ENCODE measurements around the gene RAB3IL1.

RAB3IL1 gene

DNA sequence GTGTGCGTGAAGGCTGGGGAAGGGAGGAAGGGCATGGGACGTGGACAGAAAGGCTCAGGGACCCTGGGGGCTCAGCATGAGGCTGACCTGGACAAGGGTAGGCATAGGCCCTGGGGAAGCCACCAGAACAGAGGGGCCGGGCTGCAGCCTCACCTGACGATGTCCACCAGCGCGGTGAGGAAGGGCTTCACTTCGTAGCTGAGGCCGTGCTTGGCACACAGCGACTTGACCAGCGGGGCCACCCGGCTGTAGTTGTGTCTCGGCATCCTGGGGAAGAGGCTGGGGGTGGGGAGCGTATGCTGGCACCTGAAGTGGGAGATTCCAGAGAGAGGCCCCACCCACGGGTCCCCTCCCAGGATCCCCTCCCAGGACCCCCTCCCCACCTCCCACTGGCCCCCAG is 41.7 kb downstream of the RAB3IL1 start:
- H3K4me3 ChIP-seq (replicated peaks; ENCODE audit: low read depth, low read length): no peak overlapping the region
- H3K36me3 ChIP-seq (ENCODE audit: control insufficient read depth, insufficient read depth, low read length): no peaks in the 10 kb centered on the region
- H3K27me3 ChIP-seq (replicated peaks; ENCODE audit: control insufficient read depth, insufficient read depth, low read length): no peaks in the 10 kb centered on the region; the same call in 1 of the 2 replicates
- DNase-seq (ENCODE audit: extremely low read depth, insufficient read length): no peak
- TF ChIP-seq, protein P1, sequence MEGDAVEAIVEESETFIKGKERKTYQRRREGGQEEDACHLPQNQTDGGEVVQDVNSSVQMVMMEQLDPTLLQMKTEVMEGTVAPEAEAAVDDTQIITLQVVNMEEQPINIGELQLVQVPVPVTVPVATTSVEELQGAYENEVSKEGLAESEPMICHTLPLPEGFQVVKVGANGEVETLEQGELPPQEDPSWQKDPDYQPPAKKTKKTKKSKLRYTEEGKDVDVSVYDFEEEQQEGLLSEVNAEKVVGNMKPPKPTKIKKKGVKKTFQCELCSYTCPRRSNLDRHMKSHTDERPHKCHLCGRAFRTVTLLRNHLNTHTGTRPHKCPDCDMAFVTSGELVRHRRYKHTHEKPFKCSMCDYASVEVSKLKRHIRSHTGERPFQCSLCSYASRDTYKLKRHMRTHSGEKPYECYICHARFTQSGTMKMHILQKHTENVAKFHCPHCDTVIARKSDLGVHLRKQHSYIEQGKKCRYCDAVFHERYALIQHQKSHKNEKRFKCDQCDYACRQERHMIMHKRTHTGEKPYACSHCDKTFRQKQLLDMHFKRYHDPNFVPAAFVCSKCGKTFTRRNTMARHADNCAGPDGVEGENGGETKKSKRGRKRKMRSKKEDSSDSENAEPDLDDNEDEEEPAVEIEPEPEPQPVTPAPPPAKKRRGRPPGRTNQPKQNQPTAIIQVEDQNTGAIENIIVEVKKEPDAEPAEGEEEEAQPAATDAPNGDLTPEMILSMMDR (IDR thresholded peaks at IDR 0.05; ENCODE audit: insufficient read depth, low read length, poor library complexity, severe bottlenecking): no peak

DNA sequence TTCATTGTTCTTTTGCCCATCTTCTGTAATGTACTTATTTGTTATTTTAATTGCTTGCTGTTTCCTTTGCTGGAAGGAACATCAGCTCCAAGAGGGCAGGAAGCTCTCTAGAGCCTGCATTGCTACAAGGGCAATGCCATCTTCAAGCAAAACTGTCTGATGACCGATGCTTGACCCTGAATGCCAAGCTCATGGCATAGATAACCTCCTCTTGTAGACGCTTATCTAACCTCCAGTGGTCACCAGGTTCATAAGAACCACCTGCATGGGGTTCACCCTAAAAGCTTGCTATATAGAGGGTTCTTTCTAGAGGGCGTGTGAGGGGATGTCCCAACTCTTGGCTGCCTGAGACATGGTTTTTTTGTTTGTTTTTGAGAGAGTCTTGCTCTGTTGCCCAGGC is 42.5 kb downstream of the RAB3IL1 start:
- TF ChIP-seq, protein P1 (IDR thresholded peaks at IDR 0.05; ENCODE audit: insufficient read depth, low read length, poor library complexity, severe bottlenecking): no peak
- no peak overlapping the region for H3K4me3 ChIP-seq (replicated peaks; ENCODE audit: low read depth, low read length)
- no peaks in the 10 kb centered on the region for H3K36me3 ChIP-seq (ENCODE audit: control insufficient read depth, insufficient read depth, low read length)
- H3K27me3 ChIP-seq (replicated peaks; ENCODE audit: control insufficient read depth, insufficient read depth, low read length): no peaks in the 10 kb centered on the region; the same call in 1 of the 2 replicates
- no peak for DNase-seq (ENCODE audit: extremely low read depth, insufficient read length)

DNA sequence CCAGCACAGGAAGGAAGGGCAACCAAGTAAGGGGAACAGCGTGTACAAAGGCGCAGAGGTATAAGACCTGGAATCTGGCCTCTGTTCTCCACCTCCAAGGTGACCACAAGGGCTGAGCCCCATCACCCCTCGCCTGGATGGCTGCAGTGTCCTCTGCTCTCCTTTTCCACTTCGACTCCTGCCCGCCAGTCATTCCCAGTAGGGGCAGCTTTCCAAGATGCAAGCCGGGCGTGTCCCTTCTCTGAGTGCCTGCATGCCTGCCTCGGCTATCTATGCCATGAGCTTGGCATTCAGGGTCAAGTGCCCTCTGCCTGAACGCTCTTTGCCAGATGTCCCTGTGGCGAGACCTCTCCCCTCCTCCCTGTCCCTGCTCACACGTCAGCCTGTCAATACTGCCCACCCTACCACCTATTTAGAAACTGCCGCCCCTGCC is 43.0 kb downstream of the RAB3IL1 start:
- TF ChIP-seq, protein P1 (IDR thresholded peaks at IDR 0.05; ENCODE audit: insufficient read depth, low read length, poor library complexity, severe bottlenecking): no peak
- Histone ChIP-seq H3K4me3 (replicated peaks; ENCODE audit: low read depth, low read length) (no peak overlapping the region), H3K36me3 (ENCODE audit: control insufficient read depth, insufficient read depth, low read length) (no peaks in the 10 kb centered on the region), H3K27me3 (replicated peaks; ENCODE audit: control insufficient read depth, insufficient read depth, low read length) (no peaks in the 10 kb centered on the region; the same call in 1 of the 2 replicates)
- DNase-seq (ENCODE audit: extremely low read depth, insufficient read length): no peak

DNA sequence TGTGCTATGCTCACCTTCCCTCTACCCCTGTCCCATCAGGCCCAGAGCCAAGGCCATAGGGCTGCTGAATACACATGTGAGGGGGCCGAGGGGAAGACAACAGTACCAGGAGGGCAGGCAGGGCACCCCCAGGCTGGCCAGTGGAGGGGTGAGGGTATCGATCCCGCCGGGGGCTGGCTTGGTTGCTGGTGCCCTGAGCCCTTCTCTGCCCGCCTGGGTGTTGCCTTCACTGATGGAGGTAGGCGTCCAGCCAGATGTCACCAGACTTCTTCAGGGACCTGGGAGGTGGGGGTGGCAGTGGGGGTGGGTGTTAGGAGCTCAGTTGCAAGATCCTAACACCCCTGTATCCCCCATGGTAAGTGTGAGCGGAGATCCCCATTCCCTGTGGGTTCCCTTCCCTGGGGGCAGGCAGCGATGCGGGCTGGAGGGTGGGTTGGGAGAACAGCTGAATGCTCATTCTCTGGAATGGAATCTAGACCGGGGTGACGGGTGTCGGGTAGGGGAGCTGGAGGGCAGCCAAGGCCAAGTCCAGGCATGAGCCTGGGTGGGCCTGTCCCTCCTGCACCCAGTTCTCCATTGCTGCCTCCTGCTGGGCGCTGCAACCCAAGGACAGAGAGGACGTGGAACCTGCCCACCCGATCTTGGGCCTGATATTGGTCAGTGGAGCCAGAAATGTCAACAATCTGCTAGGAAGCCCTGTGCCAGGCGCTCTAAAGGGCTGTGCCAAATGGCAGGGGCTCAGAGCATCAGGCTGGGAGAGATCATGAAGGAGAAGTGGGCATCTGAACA is 43.6 kb downstream of the RAB3IL1 start:
- no peak for DNase-seq (ENCODE audit: extremely low read depth, insufficient read length)
- TF ChIP-seq, protein P1 (IDR thresholded peaks at IDR 0.05; ENCODE audit: insufficient read depth, low read length, poor library complexity, severe bottlenecking): no peak
- Histone ChIP-seq H3K4me3 (replicated peaks; ENCODE audit: low read depth, low read length) (no peak overlapping the region), H3K36me3 (ENCODE audit: control insufficient read depth, insufficient read depth, low read length) (no peaks in the 10 kb centered on the region), H3K27me3 (replicated peaks; ENCODE audit: control insufficient read depth, insufficient read depth, low read length) (no peaks in the 10 kb centered on the region; the same call in 1 of the 2 replicates)

DNA sequence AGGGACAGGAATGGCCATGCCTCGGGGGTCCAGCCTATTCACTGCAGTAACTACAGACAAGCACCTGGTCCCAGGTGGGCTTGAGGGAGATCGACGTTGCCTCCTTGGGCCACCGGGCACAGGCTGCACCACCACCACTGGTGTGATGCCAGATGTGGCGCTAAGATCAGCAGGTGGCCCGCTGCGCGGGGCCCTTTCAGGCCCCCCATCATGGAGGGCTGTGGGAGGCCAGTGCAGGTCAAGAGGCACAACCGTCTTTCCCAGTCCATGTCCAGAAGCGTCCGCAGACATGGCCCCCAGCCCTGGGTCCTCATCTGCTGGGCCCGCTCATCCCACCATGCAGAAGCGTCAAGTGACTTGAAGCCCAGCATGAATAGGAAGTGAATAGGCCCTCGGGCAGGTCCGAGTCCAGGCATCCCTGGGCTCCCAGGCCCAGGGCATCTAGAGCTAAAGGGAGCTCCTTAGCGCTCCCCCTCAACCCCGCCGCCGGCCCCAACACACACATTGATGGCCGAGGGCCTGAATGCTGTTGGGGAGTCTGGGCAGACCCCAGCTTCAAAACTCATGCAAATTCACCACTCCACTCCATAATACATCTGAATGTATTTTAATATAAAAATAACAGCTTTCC is 44.3 kb downstream of the RAB3IL1 start:
- no peaks in the 10 kb centered on the region for H3K36me3 ChIP-seq (ENCODE audit: control insufficient read depth, insufficient read depth, low read length)
- TF ChIP-seq, protein P1 (IDR thresholded peaks at IDR 0.05; ENCODE audit: insufficient read depth, low read length, poor library complexity, severe bottlenecking): no peak
- H3K4me3 ChIP-seq (replicated peaks; ENCODE audit: low read depth, low read length): no peak overlapping the region
- H3K27me3 ChIP-seq (replicated peaks; ENCODE audit: control insufficient read depth, insufficient read depth, low read length): no peaks in the 10 kb centered on the region; the same call in 1 of the 2 replicates
- no peak for DNase-seq (ENCODE audit: extremely low read depth, insufficient read length)
